Calu3 (cell line): ENCODE results near the gene IGFBP1. TPM values are rescaled to one million over a fixed set of nuclear protein-coding genes. Genes with fewer than 3 reads are reported as not detected.
A peak's percentile ranks its signal among the peaks of the same experiment; 100 is the strongest.

Source experiments
- BruUV-seq: library from RNA; stranded (reverse); fragments of 400-500 nt; replicated peaks from 2 replicates; lab custom pipeline; 2021; lab: Mats Ljungman, UMichigan
- CTCF ChIA-PET: fragments of 300-600 bp; sonication (Branson Sonifier 250); formaldehyde crosslinking; loops from one replicate; lab custom pipeline; 2022; ENCODE audit warnings: antibody characterized with exemption; lab: Charles Lee
- DNase-seq: peaks from one replicate; pipeline ENCODE4 v3.0.0; 2022
- H3K27ac Mint-ChIP-seq: one replicate; pipeline ENCODE4 v1.8.0; 2022; ENCODE audit warnings: mixed read lengths; ENCODE audit not compliant: unreplicated experiment
- H3K27me3 Mint-ChIP-seq: one replicate; pipeline ENCODE4 v1.8.0; 2022; ENCODE audit warnings: mixed read lengths; ENCODE audit not compliant: unreplicated experiment
- H3K36me3 Mint-ChIP-seq: one replicate; pipeline ENCODE4 v1.8.0; 2022; ENCODE audit warnings: mild to moderate bottlenecking, moderate library complexity, mixed read lengths; ENCODE audit not compliant: insufficient read depth, unreplicated experiment
- H3K4me1 Mint-ChIP-seq: one replicate; pipeline ENCODE4 v1.8.0; 2022; ENCODE audit warnings: mild to moderate bottlenecking, low read depth, mixed read lengths; ENCODE audit not compliant: unreplicated experiment
- H3K4me3 Mint-ChIP-seq: one replicate; pipeline ENCODE4 v1.8.0; 2022; ENCODE audit warnings: mild to moderate bottlenecking, low read depth, moderate library complexity, mixed read lengths; ENCODE audit not compliant: unreplicated experiment
- H3K9me3 Mint-ChIP-seq: one replicate; pipeline ENCODE4 v1.8.0; 2022; ENCODE audit warnings: low read depth, mixed read lengths; ENCODE audit not compliant: unreplicated experiment
- intact Hi-C: fragments of 100-400 bp; cut with micrococcal nuclease; formaldehyde crosslinking; loops from one replicate; pipeline ENCODE4 v1.10.0; 2022; ENCODE audit not compliant: unreplicated experiment
- total RNA-seq: library from RNA; stranded (reverse); gene quantifications from 2 replicates; pipeline ENCODE4 v1.2.3, GENCODE V29; 2022
- TF ChIP-seq, protein P1 (sequence below): fragments of 200-600 bp; IDR thresholded peaks from one replicate; pipeline ENCODE4 v1.8.0; 2022; ENCODE audit warnings: antibody characterized with exemption; ENCODE audit not compliant: unreplicated experiment

Gene IGFBP1
- total RNA-seq, 1 experiment from 2014 or later = 6.1 TPM

- CTCF ChIA-PET = interaction anchor here (0.6 to 5.1 kb wide), 32 partner anchors 9 to 1344 kb away, joined by 3 to 47 read pairs (median 4); no protein-coding TSS in a partner anchor
- intact Hi-C loops = loop anchor here (1.0 to 5.0 kb wide), 11 partner anchors 57 to 1259 kb away; no protein-coding TSS in a partner anchor
- peak; percentile 92 for DNase-seq
- no peaks in the 10 kb centered on the region for H3K9me3 Mint-ChIP-seq
- H3K27ac Mint-ChIP-seq = peak overlapping the region; percentile 73
- TF ChIP-seq, protein P1, sequence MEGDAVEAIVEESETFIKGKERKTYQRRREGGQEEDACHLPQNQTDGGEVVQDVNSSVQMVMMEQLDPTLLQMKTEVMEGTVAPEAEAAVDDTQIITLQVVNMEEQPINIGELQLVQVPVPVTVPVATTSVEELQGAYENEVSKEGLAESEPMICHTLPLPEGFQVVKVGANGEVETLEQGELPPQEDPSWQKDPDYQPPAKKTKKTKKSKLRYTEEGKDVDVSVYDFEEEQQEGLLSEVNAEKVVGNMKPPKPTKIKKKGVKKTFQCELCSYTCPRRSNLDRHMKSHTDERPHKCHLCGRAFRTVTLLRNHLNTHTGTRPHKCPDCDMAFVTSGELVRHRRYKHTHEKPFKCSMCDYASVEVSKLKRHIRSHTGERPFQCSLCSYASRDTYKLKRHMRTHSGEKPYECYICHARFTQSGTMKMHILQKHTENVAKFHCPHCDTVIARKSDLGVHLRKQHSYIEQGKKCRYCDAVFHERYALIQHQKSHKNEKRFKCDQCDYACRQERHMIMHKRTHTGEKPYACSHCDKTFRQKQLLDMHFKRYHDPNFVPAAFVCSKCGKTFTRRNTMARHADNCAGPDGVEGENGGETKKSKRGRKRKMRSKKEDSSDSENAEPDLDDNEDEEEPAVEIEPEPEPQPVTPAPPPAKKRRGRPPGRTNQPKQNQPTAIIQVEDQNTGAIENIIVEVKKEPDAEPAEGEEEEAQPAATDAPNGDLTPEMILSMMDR = peak; percentile 98
- no peaks in the 10 kb centered on the region for H3K27me3 Mint-ChIP-seq
- peaks cover 52% of the 10 kb centered on the region for H3K4me1 Mint-ChIP-seq
- peak overlapping the region; percentile 99 for H3K4me3 Mint-ChIP-seq
- peaks cover 65% of the 10 kb centered on the region for H3K36me3 Mint-ChIP-seq
- TSS peak; percentile 83 for BruUV-seq
Measured at GRCh38 chr7:45921699-45922519, 33.6 kb downstream of the IGFBP1 start.

DNA sequence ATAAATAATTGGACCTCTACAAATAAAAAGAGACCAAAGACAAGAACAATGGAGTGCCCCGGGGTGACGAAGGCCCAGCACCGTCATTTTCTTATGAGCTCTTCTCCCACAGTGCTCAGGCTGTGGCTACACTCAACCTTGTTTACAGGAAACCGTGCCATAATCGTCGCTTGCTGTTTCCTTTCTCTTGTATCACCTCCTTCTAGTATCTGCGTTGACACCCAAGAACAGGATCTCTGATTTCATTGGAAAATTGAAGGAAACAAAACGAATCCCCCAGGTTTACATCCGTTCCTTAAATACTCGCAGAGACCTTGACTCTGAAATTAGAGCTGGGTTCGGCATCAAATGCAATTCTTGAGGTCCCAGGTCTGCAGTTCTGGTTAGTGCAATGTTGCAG lies 34.5 kb downstream of the IGFBP1 start:
- no peak for DNase-seq
- H3K4me3 Mint-ChIP-seq = peak overlapping the region; percentile 99
- no peaks in the 10 kb centered on the region for H3K9me3 Mint-ChIP-seq
- TF ChIP-seq, protein P1 = no peak
- CTCF ChIA-PET = interaction anchor here (0.6 to 5.1 kb wide), 31 partner anchors 10 to 1258 kb away, joined by 3 to 47 read pairs (median 4); no protein-coding TSS in a partner anchor
- no TSS peak for BruUV-seq
- peaks cover 45% of the 10 kb centered on the region for H3K4me1 Mint-ChIP-seq
- H3K27ac Mint-ChIP-seq = peak overlapping the region; percentile 73
- H3K36me3 Mint-ChIP-seq = peaks cover 56% of the 10 kb centered on the region
- H3K27me3 Mint-ChIP-seq = no peaks in the 10 kb centered on the region
- intact Hi-C loops = loop anchor here (1.0 to 5.0 kb wide), 11 partner anchors 56 to 1258 kb away; no protein-coding TSS in a partner anchor

- Mint-ChIP-seq H3K27ac (peak overlapping the region; percentile 73), H3K36me3 (peaks cover 51% of the 10 kb centered on the region), H3K9me3 (no peaks in the 10 kb centered on the region), H3K4me1 (peaks cover 40% of the 10 kb centered on the region), H3K27me3 (no peaks in the 10 kb centered on the region), H3K4me3 (peak overlapping the region; percentile 99)
- TF ChIP-seq, protein P1 = peak; percentile 95
- BruUV-seq = no TSS peak
- DNase-seq = peak; percentile 95
- CTCF ChIA-PET = interaction anchor here (0.6 to 5.1 kb wide), 25 partner anchors 12 to 1258 kb away, joined by 3 to 47 read pairs (median 4); no protein-coding TSS in a partner anchor
- intact Hi-C loops = loop anchor here (2.0 to 5.0 kb wide), 8 partner anchors 56 to 1258 kb away; no protein-coding TSS in a partner anchor
Measured at GRCh38 chr7:45923290-45923689, 35.0 kb downstream of the IGFBP1 start.

DNA sequence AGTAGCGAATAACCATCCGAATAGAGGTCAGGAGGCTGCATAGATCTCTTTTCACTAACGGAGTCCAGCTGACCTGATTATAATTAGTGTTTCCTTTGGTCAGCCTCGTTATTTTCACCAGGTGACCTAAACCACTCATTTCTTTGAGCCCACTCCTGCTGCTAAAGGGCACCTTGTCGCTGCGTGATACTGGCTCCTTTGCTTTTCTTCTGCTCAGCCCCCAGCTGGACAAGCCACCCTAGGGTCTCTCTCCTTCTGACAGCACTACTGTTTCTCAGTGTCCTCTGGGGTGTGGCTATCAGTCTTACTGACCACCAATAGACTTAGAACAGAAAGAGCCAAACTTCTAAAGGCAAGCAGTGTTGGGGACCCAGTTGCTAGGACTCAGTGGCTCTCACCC lies 35.5 kb downstream of the IGFBP1 start:
- BruUV-seq = no TSS peak
- Mint-ChIP-seq H3K36me3 (peaks cover 46% of the 10 kb centered on the region), H3K9me3 (no peaks in the 10 kb centered on the region), H3K4me3 (no peak overlapping the region), H3K4me1 (peaks cover 36% of the 10 kb centered on the region), H3K27me3 (no peaks in the 10 kb centered on the region), H3K27ac (no peak overlapping the region)
- intact Hi-C loops = loop anchor here (2.0 to 5.0 kb wide), 8 partner anchors 55 to 1257 kb away; no protein-coding TSS in a partner anchor
- TF ChIP-seq, protein P1 = no peak
- DNase-seq = no peak
- CTCF ChIA-PET = interaction anchor here (1.0 to 5.1 kb wide), 9 partner anchors 36 to 427 kb away, joined by 3 to 47 read pairs (median 6); no protein-coding TSS in a partner anchor
